ENCODE results near the gene EPDR1.

Gene EPDR1

DNA sequence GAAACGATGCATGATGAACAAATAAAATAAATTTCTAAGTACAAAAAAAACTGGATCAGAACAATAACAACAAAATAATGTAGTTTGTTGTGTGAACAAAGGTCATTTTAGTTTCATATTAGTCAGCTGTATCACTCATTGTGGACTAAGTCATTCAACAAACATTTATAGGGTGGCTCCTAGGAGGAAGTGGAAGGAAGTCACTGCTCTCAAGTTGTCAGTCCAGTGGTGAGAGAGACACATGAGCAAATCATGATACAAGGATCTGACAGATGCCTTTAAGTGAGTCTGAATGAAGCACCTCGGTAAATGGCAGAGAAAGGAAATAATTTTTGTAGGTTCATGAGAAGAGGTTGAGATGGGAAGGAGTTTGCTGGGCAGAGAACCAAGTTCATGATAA, 56.8 kb downstream of the EPDR1 start:
- no peak for DNase-seq (ENCODE audit: extremely low read depth, low read depth)
- TF ChIP-seq, protein P1, sequence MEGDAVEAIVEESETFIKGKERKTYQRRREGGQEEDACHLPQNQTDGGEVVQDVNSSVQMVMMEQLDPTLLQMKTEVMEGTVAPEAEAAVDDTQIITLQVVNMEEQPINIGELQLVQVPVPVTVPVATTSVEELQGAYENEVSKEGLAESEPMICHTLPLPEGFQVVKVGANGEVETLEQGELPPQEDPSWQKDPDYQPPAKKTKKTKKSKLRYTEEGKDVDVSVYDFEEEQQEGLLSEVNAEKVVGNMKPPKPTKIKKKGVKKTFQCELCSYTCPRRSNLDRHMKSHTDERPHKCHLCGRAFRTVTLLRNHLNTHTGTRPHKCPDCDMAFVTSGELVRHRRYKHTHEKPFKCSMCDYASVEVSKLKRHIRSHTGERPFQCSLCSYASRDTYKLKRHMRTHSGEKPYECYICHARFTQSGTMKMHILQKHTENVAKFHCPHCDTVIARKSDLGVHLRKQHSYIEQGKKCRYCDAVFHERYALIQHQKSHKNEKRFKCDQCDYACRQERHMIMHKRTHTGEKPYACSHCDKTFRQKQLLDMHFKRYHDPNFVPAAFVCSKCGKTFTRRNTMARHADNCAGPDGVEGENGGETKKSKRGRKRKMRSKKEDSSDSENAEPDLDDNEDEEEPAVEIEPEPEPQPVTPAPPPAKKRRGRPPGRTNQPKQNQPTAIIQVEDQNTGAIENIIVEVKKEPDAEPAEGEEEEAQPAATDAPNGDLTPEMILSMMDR (IDR thresholded peaks at IDR 0.05; ENCODE audit: low read depth, low read length), result no peak

DNA sequence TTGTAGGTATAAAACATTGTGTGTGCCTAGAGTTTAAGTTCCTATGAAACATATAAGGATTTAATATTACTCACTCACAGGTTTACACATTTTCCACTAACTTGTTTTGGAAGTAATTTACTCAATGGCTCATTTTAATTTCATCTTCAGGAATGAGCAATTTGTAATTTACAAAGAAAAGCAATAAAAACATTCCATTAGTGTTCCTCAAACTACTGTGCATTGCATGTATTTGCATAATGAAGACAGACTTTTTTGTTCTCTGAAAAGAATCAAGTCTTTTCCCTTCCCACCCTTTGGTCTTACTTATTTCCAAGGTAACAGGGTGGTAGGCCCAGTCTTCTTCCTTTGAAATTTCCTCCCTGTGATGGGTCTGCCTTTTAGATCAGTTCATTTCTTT, 61.2 kb downstream of the EPDR1 start:
- TF ChIP-seq, protein P1 (IDR thresholded peaks at IDR 0.05; ENCODE audit: low read depth, low read length), result no peak
- no peak for DNase-seq (ENCODE audit: extremely low read depth, low read depth)

DNA sequence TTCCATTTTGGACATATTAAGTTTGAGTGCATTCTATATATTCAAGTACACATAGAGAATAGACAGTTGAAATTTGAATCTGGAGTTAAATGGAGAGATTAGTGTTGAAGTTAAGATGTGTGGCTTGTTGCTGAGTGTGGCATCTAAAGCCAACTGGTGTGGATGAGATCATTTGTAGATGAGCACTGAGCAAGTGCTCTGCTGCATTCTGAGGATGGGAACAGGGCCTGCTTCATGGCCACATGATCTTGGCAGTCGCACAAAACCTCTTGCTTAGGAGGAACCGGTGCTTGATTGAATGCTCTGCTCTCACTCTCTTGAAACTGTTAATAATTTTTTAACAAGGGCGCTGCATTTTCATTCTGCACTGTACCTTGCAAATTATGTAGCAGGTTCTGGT, 62.0 kb downstream of the EPDR1 start:
- DNase-seq (ENCODE audit: extremely low read depth, low read depth), result no peak
- TF ChIP-seq, protein P1 (IDR thresholded peaks at IDR 0.05; ENCODE audit: low read depth, low read length), result no peak

DNA sequence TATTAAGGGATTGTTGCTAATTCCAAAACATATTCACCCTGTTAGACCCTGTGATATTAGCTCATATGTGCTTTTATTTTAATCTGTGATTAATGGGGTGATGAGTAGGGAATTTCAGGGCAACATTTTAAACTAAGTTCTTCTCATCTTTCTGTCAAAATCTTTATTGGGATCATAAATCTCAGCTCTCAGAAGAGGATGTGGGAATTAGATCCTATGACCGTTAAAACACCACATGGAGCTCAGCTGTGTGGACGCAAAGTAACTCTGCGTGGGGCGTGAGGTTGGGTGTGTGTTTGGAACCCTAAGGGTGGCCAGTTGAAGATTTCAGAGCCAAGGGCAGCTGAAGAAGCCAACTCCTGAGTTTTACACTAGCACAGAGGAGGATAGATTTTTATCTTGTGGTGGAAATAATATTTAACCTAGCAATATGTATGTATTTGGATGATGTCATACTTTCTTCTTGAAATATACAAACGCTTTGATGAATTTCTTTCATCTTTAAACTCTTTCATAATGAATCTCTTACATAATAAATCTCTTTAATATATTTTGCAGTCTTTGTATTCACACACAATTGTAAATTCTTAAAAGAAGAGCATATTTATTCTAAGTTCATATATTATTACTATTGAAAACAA, 64.4 kb downstream of the EPDR1 start:
- TF ChIP-seq, protein P1 (IDR thresholded peaks at IDR 0.05; ENCODE audit: low read depth, low read length), result no peak
- DNase-seq (ENCODE audit: extremely low read depth, low read depth), result no peak

DNA sequence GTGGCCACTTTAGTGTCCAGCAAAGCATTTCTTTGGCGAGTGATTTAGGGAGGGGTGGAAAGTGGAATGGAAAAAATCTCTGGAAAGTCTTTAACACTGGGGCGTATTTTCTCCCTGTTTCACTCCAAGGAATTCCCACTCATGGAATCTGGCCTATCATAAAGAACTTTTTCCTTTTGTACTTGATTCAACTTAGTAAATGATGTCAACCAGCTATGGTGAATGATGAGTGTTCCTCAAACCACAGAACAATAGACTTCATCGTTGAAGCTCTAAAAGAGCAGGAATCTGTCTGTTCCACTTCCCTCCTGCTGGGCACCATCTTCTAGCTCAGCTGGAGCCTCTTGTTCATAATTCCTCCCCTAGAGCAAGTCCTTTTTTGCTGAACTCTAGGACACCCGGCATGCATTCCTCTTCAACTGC, 66.5 kb downstream of the EPDR1 start:
- TF ChIP-seq, protein P1 (IDR thresholded peaks at IDR 0.05; ENCODE audit: low read depth, low read length), result no peak
- no peak for DNase-seq (ENCODE audit: extremely low read depth, low read depth)

DNA sequence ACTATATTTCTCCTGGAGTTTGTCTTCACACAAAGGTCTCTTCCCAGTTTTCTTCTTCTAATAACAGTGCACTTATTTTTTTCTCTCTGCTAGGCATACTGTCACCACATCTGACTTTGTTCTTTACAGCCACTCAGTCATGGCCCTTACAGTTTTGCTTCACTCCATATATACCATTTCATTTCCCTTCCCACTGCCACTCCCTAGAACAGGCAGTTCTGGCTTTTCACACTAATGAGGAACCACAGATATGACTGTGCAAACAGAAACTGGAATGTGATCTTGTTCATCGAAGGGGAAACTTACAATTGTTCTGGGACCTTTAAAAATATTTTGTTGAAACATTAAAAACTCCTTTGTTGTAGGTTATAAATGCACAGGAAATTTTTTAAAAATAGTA, 67.3 kb downstream of the EPDR1 start:
- DNase-seq (ENCODE audit: extremely low read depth, low read depth), result no peak
- TF ChIP-seq, protein P1 (IDR thresholded peaks at IDR 0.05; ENCODE audit: low read depth, low read length), result no peak

DNA sequence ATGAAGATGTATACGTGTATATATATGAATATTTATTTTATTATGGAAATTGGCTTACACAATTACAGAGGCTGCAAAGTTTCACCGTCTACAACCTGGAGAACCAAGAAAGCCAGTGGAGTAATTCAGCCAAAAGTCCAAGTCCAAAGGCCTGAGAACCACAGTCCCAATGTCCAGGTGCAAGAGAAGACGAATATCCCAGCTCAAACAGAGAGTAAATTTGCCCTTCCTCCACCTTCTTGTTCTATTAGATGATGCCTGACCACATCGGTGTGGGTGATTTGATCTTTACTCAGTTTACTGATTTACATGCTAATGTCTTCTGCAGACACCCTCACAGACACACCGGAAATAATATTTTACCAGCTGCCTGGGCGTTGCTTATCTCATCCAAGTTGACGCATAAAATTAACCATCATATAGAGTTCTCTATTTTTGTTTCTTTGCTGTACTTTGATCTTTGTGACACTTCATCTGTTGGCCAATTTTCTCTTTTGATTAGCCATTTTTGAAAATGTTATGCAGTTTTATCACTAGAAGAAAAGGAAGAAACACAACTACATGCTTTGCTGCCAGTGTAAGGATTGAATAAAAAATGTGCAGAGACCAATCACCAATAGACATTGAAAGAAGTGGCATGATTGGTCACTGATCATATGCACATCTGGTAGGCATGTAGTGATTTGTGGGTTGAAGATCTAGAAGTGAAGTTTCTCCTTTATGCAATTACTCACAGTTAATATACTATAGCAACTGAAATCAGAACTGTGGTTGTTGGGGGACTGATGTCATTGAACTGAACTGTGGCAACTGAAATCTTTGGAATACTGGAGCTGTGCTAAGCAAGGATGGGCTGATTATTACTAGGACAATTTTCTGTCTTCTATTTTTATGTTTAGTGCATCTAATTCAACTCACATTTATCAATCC, 68.5 kb downstream of the EPDR1 start:
- DNase-seq (ENCODE audit: extremely low read depth, low read depth), result no peak
- TF ChIP-seq, protein P1 (IDR thresholded peaks at IDR 0.05; ENCODE audit: low read depth, low read length), result no peak

Measured in AG09319 (cell line).